Esophagus muscularis mucosa (tissue), 4 donors: ENCODE results near the gene MTAP. TPM values are rescaled to one million over a fixed set of nuclear protein-coding genes. Genes with fewer than 3 reads are reported as not detected.

Experiments
- DNase-seq: peaks from one replicate; pipeline ENCODE4 v3.0.0-alpha.2; 2017; ENCODE audit errors: extremely low spot score
- H3K27ac ChIP-seq, 4 donors: fragments of 200-600 bp; sonication (generic); replicated peaks in 1 of 4; 1 replicate in 3 of 4; 2 replicates in 1 of 4; pipeline ENCODE4 v1.5.1; 2016 to 2019; ENCODE audit warnings: mild to moderate bottlenecking in 1 of 4
- H3K27me3 ChIP-seq, 4 donors: fragments of 200-600 bp; sonication (generic); one replicate each; pipeline versions ENCODE4 v1.5.1 to v1.6.0; 2016 to 2019
- H3K36me3 ChIP-seq, 4 donors: fragments of 200-600 bp; sonication (generic); one replicate each; pipeline ENCODE4 v1.5.1; 2016 to 2019
- H3K4me1 ChIP-seq, 4 donors: fragments of 200-600 bp; sonication (generic); one replicate each; pipeline ENCODE4 v1.5.1; 2016 to 2019
- H3K4me3 ChIP-seq, 4 donors: fragments of 200-600 bp; sonication (generic); 1 replicate in 2 of 4; 2 replicates in 2 of 4; pipeline ENCODE4 v1.5.1; 2016 to 2019; ENCODE audit warnings: mild to moderate bottlenecking in 4 of 4, moderate library complexity in 1 of 4
- H3K9me3 ChIP-seq, 4 donors: fragments of 200-600 bp; sonication (generic); 1 replicate in 3 of 4; 2 replicates in 1 of 4; pipeline ENCODE4 v1.5.1; 2016 to 2019
- CTCF ChIP-seq, 3 experiments: fragments of 200-600 bp in 2 of 3; fragments of 450-650 bp in 1 of 3; sonication (generic) in 2 of 3; IDR thresholded peaks; one replicate each; pipeline ENCODE4 v1.5.1; 2017 to 2019; ENCODE audit warnings: antibody characterized with exemption in 3 of 3, mild to moderate bottlenecking in 2 of 3, moderate library complexity in 1 of 3
- EP300 ChIP-seq: sonication (generic); formaldehyde crosslinking; IDR thresholded peaks from one replicate; pipeline ENCODE4 v1.6.1; 2017; ENCODE audit warnings: antibody characterized with exemption
- POLR2A ChIP-seq: fragments of 450-650 bp; IDR thresholded peaks from one replicate; pipeline ENCODE4 v1.6.1; 2017; ENCODE audit warnings: antibody characterized with exemption, moderate library complexity, mild to moderate bottlenecking, low read depth
- POLR2AphosphoS5 ChIP-seq, 2 donors: sonication (generic); formaldehyde crosslinking; IDR thresholded peaks; one replicate each; pipeline ENCODE4 v1.6.1; 2017; ENCODE audit warnings: antibody characterized with exemption in 2 of 2
- WGBS: methylation state at CpG from one replicate; pipeline ENCODE4 v1.1.5; 2018; 5-methylcytosine and 5-hydroxymethylcytosine counted together
- intact Hi-C: fragments of 100-400 bp; cut with DNase I; formaldehyde crosslinking; loops from one replicate; pipeline ENCODE4 v1.15.1; 2023
- total RNA-seq, 4 donors: library from RNA; depleted of rRNA; stranded (reverse); fragments of >200 nt; gene quantifications; one replicate each; pipeline versions ENCODE4 v1.1.0 to v1.2.1, GENCODE V29; 2016

MTAP gene
- total RNA-seq, 4 donors from 2014 or later = 18.1 to 26.0 (median 22.1) TPM

GRCh38 chr9:21762064-21762463, 40.4 kb upstream of the MTAP start:
- H3K9me3 ChIP-seq = no peaks in the 10 kb centered on the region
- TF ChIP-seq EP300 (no peak), CTCF (IDR thresholded peaks at IDR 0.05) (no peak), POLR2AphosphoS5 (IDR thresholded peaks at IDR 0.05) (no peak), POLR2A (no peak)
- DNase-seq = no peak
- H3K27me3 ChIP-seq = no peaks in the 10 kb centered on the region
- no peaks in the 10 kb centered on the region for H3K4me1 ChIP-seq
- no peak overlapping the region for H3K27ac ChIP-seq
- H3K36me3 ChIP-seq = no peaks in the 10 kb centered on the region
- WGBS = 83% methylated on average over 3 of the region's 3 CpGs
- no peak overlapping the region for H3K4me3 ChIP-seq
- intact Hi-C loops = no loop called here

GRCh38 chr9:21764846-21765245, 37.6 kb upstream of the MTAP start:
- H3K4me1 ChIP-seq = no peaks in the 10 kb centered on the region
- H3K27ac ChIP-seq = no peak overlapping the region
- H3K27me3 ChIP-seq = no peaks in the 10 kb centered on the region
- WGBS = 68% methylated on average over 3 of the region's 3 CpGs
- no peaks in the 10 kb centered on the region for H3K36me3 ChIP-seq
- no peaks in the 10 kb centered on the region for H3K9me3 ChIP-seq
- intact Hi-C loops = no loop called here
- H3K4me3 ChIP-seq = no peak overlapping the region
- DNase-seq = no peak
- TF ChIP-seq POLR2A (no peak), CTCF (IDR thresholded peaks at IDR 0.05) (no peak), POLR2AphosphoS5 (IDR thresholded peaks at IDR 0.05) (no peak), EP300 (no peak)

- DNase-seq = no peak
- no peaks in the 10 kb centered on the region for H3K27me3 ChIP-seq
- H3K4me1 ChIP-seq = no peaks in the 10 kb centered on the region
- no peaks in the 10 kb centered on the region for H3K36me3 ChIP-seq
- H3K4me3 ChIP-seq = no peak overlapping the region
- no peak overlapping the region for H3K27ac ChIP-seq
- no peak for TF ChIP-seq POLR2AphosphoS5 (IDR thresholded peaks at IDR 0.05)
- no peak for TF ChIP-seq EP300
- WGBS = 43% methylated on average over 2 of the region's 2 CpGs
- no peaks in the 10 kb centered on the region for H3K9me3 ChIP-seq
- intact Hi-C loops = no loop called here
These were observed 36.3 kb upstream of the MTAP start for GRCh38 chr9:21766096-21766495.

- WGBS = 48% methylated on average over 1 of the region's 1 CpG
- Histone ChIP-seq H3K9me3 (no peaks in the 10 kb centered on the region), H3K4me1 (no peaks in the 10 kb centered on the region), H3K36me3 (no peaks in the 10 kb centered on the region), H3K27ac (no peak overlapping the region), H3K27me3 (no peaks in the 10 kb centered on the region), H3K4me3 (no peak overlapping the region)
- TF ChIP-seq POLR2AphosphoS5 (IDR thresholded peaks at IDR 0.05) (no peak), CTCF (IDR thresholded peaks at IDR 0.05) (no peak), POLR2A (no peak), EP300 (no peak)
- intact Hi-C loops = no loop called here
- DNase-seq = no peak
These were observed 31.4 kb upstream of the MTAP start for GRCh38 chr9:21770871-21771560.

- Histone ChIP-seq H3K27ac (no peak overlapping the region), H3K4me1 (no peaks in the 10 kb centered on the region), H3K4me3 (no peak overlapping the region), H3K36me3 (no peaks in the 10 kb centered on the region), H3K9me3 (no peaks in the 10 kb centered on the region), H3K27me3 (no peaks in the 10 kb centered on the region)
- TF ChIP-seq POLR2A (no peak), EP300 (no peak), POLR2AphosphoS5 (IDR thresholded peaks at IDR 0.05) (no peak), CTCF (IDR thresholded peaks at IDR 0.05) (no peak)
- intact Hi-C loops = no loop called here
- WGBS = 83% methylated on average over 1 of the region's 1 CpG
- no peak for DNase-seq
These were observed 24.7 kb upstream of the MTAP start for GRCh38 chr9:21777701-21778100.
